Measurements from ENCODE around the gene CIT.

The CIT gene

DNA sequence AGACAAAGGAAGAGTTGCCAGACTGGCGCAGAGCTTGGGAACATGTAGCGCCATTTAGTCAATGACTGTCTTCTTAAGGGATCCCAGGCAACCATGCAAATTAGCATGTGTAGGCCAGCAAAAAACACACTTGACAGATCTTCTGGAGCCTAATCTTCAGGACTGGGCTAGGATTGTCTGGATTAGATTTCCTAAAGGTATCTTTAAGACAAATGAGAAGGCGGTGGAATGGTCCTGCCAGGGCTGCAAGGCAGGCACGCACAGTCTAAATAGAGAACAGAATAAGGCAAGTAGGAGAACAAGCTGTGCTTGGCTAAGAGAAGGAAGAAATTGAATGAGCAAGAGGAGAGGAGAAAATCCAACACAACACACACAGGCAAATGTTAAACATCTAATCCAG is 80.0 kb downstream of the CIT start:
- TF ChIP-seq POLR2AphosphoS5 (IDR thresholded peaks at IDR 0.05; ENCODE audit: low read depth, low read length) (no peak), TAF1 (IDR thresholded peaks at IDR 0.05; ENCODE audit: borderline replicate concordance, insufficient read depth, low read length) (no peak), SIN3A (IDR thresholded peaks at IDR 0.05; ENCODE audit: borderline replicate concordance, insufficient read depth, low read length) (no peak), FOXP2 (optimal IDR thresholded peaks at IDR 0.05; ENCODE audit: borderline replicate concordance, extremely low read depth, extremely low read length, insufficient read depth) (no peak)
- TF ChIP-seq, protein P1, sequence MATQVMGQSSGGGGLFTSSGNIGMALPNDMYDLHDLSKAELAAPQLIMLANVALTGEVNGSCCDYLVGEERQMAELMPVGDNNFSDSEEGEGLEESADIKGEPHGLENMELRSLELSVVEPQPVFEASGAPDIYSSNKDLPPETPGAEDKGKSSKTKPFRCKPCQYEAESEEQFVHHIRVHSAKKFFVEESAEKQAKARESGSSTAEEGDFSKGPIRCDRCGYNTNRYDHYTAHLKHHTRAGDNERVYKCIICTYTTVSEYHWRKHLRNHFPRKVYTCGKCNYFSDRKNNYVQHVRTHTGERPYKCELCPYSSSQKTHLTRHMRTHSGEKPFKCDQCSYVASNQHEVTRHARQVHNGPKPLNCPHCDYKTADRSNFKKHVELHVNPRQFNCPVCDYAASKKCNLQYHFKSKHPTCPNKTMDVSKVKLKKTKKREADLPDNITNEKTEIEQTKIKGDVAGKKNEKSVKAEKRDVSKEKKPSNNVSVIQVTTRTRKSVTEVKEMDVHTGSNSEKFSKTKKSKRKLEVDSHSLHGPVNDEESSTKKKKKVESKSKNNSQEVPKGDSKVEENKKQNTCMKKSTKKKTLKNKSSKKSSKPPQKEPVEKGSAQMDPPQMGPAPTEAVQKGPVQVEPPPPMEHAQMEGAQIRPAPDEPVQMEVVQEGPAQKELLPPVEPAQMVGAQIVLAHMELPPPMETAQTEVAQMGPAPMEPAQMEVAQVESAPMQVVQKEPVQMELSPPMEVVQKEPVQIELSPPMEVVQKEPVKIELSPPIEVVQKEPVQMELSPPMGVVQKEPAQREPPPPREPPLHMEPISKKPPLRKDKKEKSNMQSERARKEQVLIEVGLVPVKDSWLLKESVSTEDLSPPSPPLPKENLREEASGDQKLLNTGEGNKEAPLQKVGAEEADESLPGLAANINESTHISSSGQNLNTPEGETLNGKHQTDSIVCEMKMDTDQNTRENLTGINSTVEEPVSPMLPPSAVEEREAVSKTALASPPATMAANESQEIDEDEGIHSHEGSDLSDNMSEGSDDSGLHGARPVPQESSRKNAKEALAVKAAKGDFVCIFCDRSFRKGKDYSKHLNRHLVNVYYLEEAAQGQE (IDR thresholded peaks at IDR 0.05; ENCODE audit: insufficient read depth in 1 of 2, low read depth in 2 of 2, low read length in 2 of 2), result no peak

DNA sequence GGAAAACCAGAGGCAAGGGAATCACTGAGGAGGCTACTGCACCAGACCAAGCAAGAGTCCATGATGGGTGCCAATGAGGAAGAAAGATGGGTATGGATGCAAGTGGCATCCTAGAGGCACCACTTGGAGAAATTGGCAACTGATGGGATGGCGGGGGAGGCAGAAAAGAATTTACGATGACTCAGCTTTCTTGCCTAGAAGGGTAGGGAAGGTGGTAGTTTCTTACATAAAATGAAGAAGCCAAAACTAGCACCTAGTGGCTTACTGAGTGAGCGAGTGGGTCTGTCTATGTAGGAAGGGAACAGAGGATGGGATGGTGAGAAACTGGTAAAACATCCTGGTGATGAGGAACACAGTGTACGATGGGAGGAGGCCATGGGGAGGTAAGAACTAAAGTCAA is 80.8 kb downstream of the CIT start:
- no peak for TF ChIP-seq SIN3A (IDR thresholded peaks at IDR 0.05; ENCODE audit: borderline replicate concordance, insufficient read depth, low read length)

DNA sequence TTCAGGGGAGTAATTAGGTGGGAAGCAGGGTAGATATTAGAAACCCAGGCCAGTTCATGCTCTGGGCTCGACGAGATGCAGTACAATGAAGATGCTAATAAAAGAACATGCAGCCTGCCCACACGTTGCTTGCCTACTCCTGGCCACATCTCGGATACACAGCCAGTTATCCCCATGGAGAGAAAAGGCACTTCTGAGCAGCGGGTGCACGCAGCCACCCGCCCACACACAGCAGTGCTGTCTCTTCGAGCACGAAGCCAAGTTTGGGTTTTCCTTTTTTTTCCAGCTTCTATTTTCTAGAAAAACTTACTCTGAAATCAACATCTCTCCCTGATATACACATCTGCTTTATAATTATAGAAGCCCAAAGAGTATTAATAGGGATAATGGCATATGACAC is 85.7 kb downstream of the CIT start:
- TF ChIP-seq POLR2AphosphoS5 (IDR thresholded peaks at IDR 0.05; ENCODE audit: low read depth, low read length), result no peak
- TF ChIP-seq, protein P1 (IDR thresholded peaks at IDR 0.05; ENCODE audit: insufficient read depth in 1 of 2, low read depth in 2 of 2, low read length in 2 of 2), result no peak
- TF ChIP-seq TAF1 (IDR thresholded peaks at IDR 0.05; ENCODE audit: borderline replicate concordance, insufficient read depth, low read length), result no peak
- TF ChIP-seq SIN3A (IDR thresholded peaks at IDR 0.05; ENCODE audit: borderline replicate concordance, insufficient read depth, low read length), result no peak
- TF ChIP-seq FOXP2 (optimal IDR thresholded peaks at IDR 0.05; ENCODE audit: borderline replicate concordance, extremely low read depth, extremely low read length, insufficient read depth), result no peak

DNA sequence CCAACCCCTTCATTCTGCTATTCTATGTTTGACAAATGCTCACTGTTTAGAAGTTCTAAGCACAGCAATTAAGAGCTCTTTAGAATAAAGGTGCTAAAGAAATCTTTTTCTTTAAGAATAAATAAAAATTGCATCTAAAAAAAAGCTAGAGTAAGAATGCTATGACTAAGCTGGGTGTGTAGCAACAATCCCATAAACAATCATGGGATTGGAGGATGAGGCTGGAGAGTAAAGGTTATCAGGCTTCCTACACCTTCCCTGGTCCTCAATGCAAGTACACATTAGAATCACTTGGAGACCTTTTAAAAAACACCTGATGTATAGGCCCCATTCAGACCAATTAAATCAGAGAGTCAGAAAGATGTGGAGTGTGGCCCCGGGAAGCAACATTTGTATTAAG is 88.3 kb downstream of the CIT start:
- no peak for TF ChIP-seq FOXP2 (optimal IDR thresholded peaks at IDR 0.05; ENCODE audit: borderline replicate concordance, extremely low read depth, extremely low read length, insufficient read depth)
- TF ChIP-seq SIN3A (IDR thresholded peaks at IDR 0.05; ENCODE audit: borderline replicate concordance, insufficient read depth, low read length), result no peak
- TF ChIP-seq, protein P1 (IDR thresholded peaks at IDR 0.05; ENCODE audit: insufficient read depth in 1 of 2, low read depth in 2 of 2, low read length in 2 of 2), result no peak
- no peak for TF ChIP-seq TAF1 (IDR thresholded peaks at IDR 0.05; ENCODE audit: borderline replicate concordance, insufficient read depth, low read length)
- TF ChIP-seq POLR2AphosphoS5 (IDR thresholded peaks at IDR 0.05; ENCODE audit: low read depth, low read length), result no peak

DNA sequence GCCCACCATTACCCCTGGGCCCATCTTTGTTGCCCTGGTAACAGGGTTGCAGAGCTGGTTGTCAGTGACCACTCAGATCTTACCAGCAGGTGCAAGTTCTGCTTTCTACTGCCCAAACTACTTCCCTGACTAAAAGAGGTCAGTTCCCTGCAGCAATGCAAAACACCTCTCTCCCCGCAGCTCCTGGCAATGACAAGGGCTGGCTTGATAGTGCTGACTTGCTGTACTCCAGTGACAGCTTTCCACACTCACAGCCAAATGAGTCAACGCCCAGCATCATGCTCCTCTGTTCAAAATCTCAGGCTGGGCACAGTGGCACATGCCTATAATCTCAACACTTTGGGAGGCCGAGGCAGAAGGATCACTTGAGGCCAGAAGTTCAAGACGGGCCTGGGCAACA is 90.6 kb downstream of the CIT start:
- TF ChIP-seq TAF1 (IDR thresholded peaks at IDR 0.05; ENCODE audit: borderline replicate concordance, insufficient read depth, low read length) (no peak), SIN3A (IDR thresholded peaks at IDR 0.05; ENCODE audit: borderline replicate concordance, insufficient read depth, low read length) (no peak), FOXP2 (optimal IDR thresholded peaks at IDR 0.05; ENCODE audit: borderline replicate concordance, extremely low read depth, extremely low read length, insufficient read depth) (no peak), POLR2AphosphoS5 (IDR thresholded peaks at IDR 0.05; ENCODE audit: low read depth, low read length) (no peak)
- TF ChIP-seq, protein P1 (IDR thresholded peaks at IDR 0.05; ENCODE audit: insufficient read depth in 1 of 2, low read depth in 2 of 2, low read length in 2 of 2), result no peak
